AG04450 (cell line): ENCODE results near the gene ST3GAL3. TPM values are rescaled to one million over a fixed set of nuclear protein-coding genes. Genes with fewer than 3 reads are reported as not detected.

ENCODE experiments used
- CTCF ChIA-PET: fragments of 300-600, 350-600 bp; formaldehyde crosslinking; extraction: SDS; loops from one replicate; lab custom pipeline; 2022; ENCODE audit warnings: antibody characterized with exemption, inconsistent platforms; lab: Charles Lee
- POLR2A ChIA-PET: fragments of 350-600 bp; formaldehyde crosslinking; extraction: SDS; loops from one replicate; lab custom pipeline; 2021; ENCODE audit warnings: antibody characterized with exemption, inconsistent platforms; lab: Yijun Ruan, JAX
- DNase-seq: peaks from one replicate; pipeline ENCODE4 v3.0.0-alpha.2; 2011; ENCODE audit warnings: low read depth, low spot score
- H3K27ac ChIP-seq: one replicate; pipeline ENCODE4 v1.5.1; 2012; ENCODE audit warnings: low read depth, low read length, control low read depth
- H3K27me3 ChIP-seq: one replicate; pipeline ENCODE4 v1.6.0; 2012; ENCODE audit warnings: low read length; ENCODE audit not compliant: control insufficient read depth, insufficient read depth
- H3K4me3 ChIP-seq: 2 replicates; pipeline ENCODE4 v1.5.1; 2011; ENCODE audit warnings: mild to moderate bottlenecking, low read depth, low read length, control low read depth
- H3K9me3 ChIP-seq: 2 replicates; pipeline ENCODE4 v1.5.1; 2012; ENCODE audit warnings: low read length; ENCODE audit not compliant: control insufficient read depth, insufficient read depth
- CTCF ChIP-seq: IDR thresholded peaks from 2 replicates; pipeline ENCODE4 v1.5.1; 2011; ENCODE audit warnings: low read depth, low read length, control low read depth, inconsistent platforms
- polyA plus RNA-seq: library from polyadenylated mRNA; depleted of rRNA; stranded (reverse); fragments of >200 nt; gene quantifications from 2 replicates; pipeline ENCODE4 v1.2.3, GENCODE V29; 2011

ST3GAL3 gene
- polyA plus RNA-seq, 1 experiment: 11.5 TPM

GRCh38 chr1:43968348-43968948 lies 261.1 kb downstream of the ST3GAL3 start:
- CTCF ChIA-PET: interaction anchor here (1.1 to 1.8 kb wide), 2 partner anchors 34 to 80 kb away, joined by 3 to 4 read pairs; no protein-coding TSS in a partner anchor
- TF ChIP-seq CTCF: no peak
- no peaks in the 10 kb centered on the region for H3K27me3 ChIP-seq
- POLR2A ChIA-PET: no interaction called here
- no peak overlapping the region for H3K4me3 ChIP-seq
- H3K27ac ChIP-seq: no peak overlapping the region
- H3K9me3 ChIP-seq: no peaks in the 10 kb centered on the region; the same call in 1 of the 2 replicates
- DNase-seq: no peak

- H3K27me3 ChIP-seq: no peaks in the 10 kb centered on the region
- DNase-seq: no peak
- CTCF ChIA-PET: interaction anchor here (2.2 kb wide), 1 partner anchor 35 kb away, joined by 12 read pairs; no protein-coding TSS in a partner anchor
- H3K9me3 ChIP-seq: no peaks in the 10 kb centered on the region; the same call in 1 of the 2 replicates
- H3K27ac ChIP-seq: no peak overlapping the region
- H3K4me3 ChIP-seq: no peak overlapping the region
- TF ChIP-seq CTCF: no peak
- POLR2A ChIA-PET: interaction anchor here (0.7 kb wide), 1 partner anchor 62 kb away, joined by 3 read pairs; no protein-coding TSS in a partner anchor
These were observed 262.0 kb downstream of the ST3GAL3 start for GRCh38 chr1:43969416-43969745.

GRCh38 chr1:43969746-43970466 lies 262.6 kb downstream of the ST3GAL3 start, which contains the start of gene DPH2:
TSS of gene DPH2 (plus strand) at chr1:43970010. CDS start at chr1:43970176, 166 bp downstream.
- no peaks in the 10 kb centered on the region; the same call in none of the 2 replicates for H3K9me3 ChIP-seq
- peak; percentile 91 for DNase-seq
- H3K4me3 ChIP-seq: peak within 1 kb of the TSS; percentile 94
- no peak within 1 kb of the TSS for H3K27ac ChIP-seq
- CTCF ChIA-PET: interaction anchor here (1.2 to 2.2 kb wide), 3 partner anchors 24 to 206 kb away, joined by 3 to 12 read pairs (median 6); no protein-coding TSS in a partner anchor
- POLR2A ChIA-PET: interaction anchor here (0.7 to 1.1 kb wide), 2 partner anchors 22 to 62 kb away, joined by 3 read pairs; partner anchors contain the start of gene IPO13
- TF ChIP-seq CTCF: no peak; the same call in 1 of the 2 replicates
- no peaks in the 10 kb centered on the region for H3K27me3 ChIP-seq

GRCh38 chr1:43970502-43970901 lies 263.2 kb downstream of the ST3GAL3 start:
- Histone ChIP-seq H3K9me3 (no peaks in the 10 kb centered on the region; the same call in none of the 2 replicates), H3K4me3 (peak overlapping the region; percentile 94), H3K27ac (no peak overlapping the region), H3K27me3 (no peaks in the 10 kb centered on the region)
- POLR2A ChIA-PET: interaction anchor here (1.1 kb wide), 1 partner anchor 23 kb away, joined by 3 read pairs; the partner anchor contains the start of gene IPO13
- CTCF ChIA-PET: interaction anchor here (1.2 to 2.2 kb wide), 3 partner anchors 25 to 207 kb away, joined by 3 to 12 read pairs (median 6); no protein-coding TSS in a partner anchor
- TF ChIP-seq CTCF: no peak
- DNase-seq: no peak
